PC-9 (cell line): Measurements from ENCODE around the gene SPHK2.

Experiments
- CTCF ChIP-seq: fragments of 200-600 bp; sonication (generic); conservative IDR thresholded peaks from 2 replicates; pipeline ENCODE4 v1.6.1; 2017; ENCODE audit warnings: mixed run types, antibody characterized with exemption, mild to moderate bottlenecking, moderate library complexity
- EZH2 ChIP-seq: fragments of 200-600 bp; sonication (generic); IDR thresholded peaks from 2 replicates; pipeline ENCODE4 v1.8.0; 2017; ENCODE audit warnings: antibody characterized with exemption, low read depth

- TF ChIP-seq CTCF = no peak
- no peak for TF ChIP-seq EZH2
Observed at GRCh38 chr19:48611872-48612271, 7.4 kb upstream of the SPHK2 start.
